Upper lobe of right lung (tissue), 1 donor: ENCODE data around the gene MB. TPM values are rescaled to one million over a fixed set of nuclear protein-coding genes. Genes with fewer than 3 reads are reported as not detected.

ENCODE experiments used
- ATAC-seq: fragments of 200-7000 bp; cut with Tn5 transposase; one replicate; pipeline ENCODE4 v1.9.1; 2020; ENCODE audit warnings: mild to moderate bottlenecking, moderate library complexity
- DNase-seq: peaks from one replicate; pipeline ENCODE4 v3.0.0-alpha.2; 2020
- H3K27ac ChIP-seq: fragments of 200-600 bp; one replicate; pipeline ENCODE4 v1.8.0; 2022
- H3K27me3 ChIP-seq: fragments of 200-600 bp; one replicate; pipeline ENCODE4 v1.8.0; 2022; ENCODE audit warnings: mild to moderate bottlenecking
- H3K36me3 ChIP-seq: fragments of 200-600 bp; one replicate; pipeline ENCODE4 v1.8.0; 2022
- H3K4me1 ChIP-seq: fragments of 200-600 bp; one replicate; pipeline ENCODE4 v1.8.0; 2022
- H3K4me3 ChIP-seq: fragments of 200-600 bp; one replicate; pipeline ENCODE4 v1.8.0; 2022; ENCODE audit warnings: mild to moderate bottlenecking
- H3K9me3 ChIP-seq: fragments of 200-600 bp; one replicate; pipeline ENCODE4 v1.8.0; 2022
- CTCF ChIP-seq: fragments of 200-600 bp; IDR thresholded peaks from one replicate; pipeline ENCODE4 v1.8.0; 2022; ENCODE audit warnings: antibody characterized with exemption
- intact Hi-C: fragments of 100-400 bp; cut with DNase I; formaldehyde crosslinking; loops from one replicate; pipeline ENCODE4 v1.11.0; 2022
- total RNA-seq: library from RNA; stranded (reverse); fragmentation: NEBNext Ultra II Directional; extraction: Animal tissue kit (Norgen Biotek cat#: 25700); gene quantifications from one replicate; pipeline ENCODE4 v1.2.1, GENCODE V29; 2021
- donor health status: DM: no; HTN: yes; CAD: no; lungs with severe emphysema.

The MB gene
- total RNA-seq, 1 donor from 2014 or later, result 2.2 TPM

DNA sequence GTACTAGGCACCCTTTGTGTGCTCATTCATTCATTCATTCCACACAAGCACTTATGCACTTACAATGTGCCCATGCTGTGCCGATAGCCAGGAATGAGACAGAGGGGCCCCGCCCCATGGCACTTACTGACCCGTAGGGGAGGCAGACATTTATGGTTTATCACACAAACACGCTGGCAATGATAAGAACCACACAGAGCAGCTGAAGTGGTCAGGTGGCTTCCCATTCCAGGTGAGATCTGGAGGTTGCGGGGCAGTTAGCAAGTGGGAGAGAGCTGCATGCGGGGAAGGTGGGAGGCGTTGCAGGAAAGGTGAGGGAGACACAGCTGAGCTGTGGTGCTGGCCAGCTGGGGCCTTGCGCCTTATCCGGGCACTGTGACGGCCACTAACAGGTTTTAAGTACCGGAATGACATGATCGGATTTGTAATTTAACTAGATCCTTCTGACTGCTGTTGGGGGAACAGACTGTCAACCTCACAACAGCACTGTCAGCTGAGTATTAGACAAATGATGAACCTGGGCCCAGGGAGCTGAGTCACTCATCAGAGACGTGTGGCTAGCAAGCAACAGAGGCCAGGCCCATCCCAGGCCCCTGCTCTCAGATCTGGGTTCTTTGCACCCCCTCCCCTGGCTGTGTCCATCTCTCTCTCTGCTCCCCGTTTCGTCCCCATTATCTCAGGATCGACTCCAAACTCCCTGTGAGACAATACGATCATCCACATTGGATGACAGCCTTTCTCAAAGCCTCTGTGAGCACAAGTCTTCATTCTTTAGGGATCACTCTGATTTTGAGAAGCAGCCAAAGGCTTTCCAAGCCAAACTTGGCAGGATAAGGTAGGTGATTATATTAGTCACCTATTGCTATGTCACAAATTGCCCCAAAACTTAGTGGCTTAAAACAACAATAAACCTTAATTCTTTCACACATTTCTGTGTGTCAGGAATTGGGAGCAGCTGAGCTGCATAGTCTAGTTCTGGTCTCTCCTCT lies 48.1 kb downstream of the MB start:
- Histone ChIP-seq H3K27me3 (no peaks in the 10 kb centered on the region), H3K4me3 (no peak overlapping the region), H3K27ac (no peak overlapping the region), H3K4me1 (peaks cover 5% of the 10 kb centered on the region), H3K36me3 (no peaks in the 10 kb centered on the region), H3K9me3 (no peaks in the 10 kb centered on the region)
- intact Hi-C loops, result no loop called here
- no peak for TF ChIP-seq CTCF
- DNase-seq (no peak), ATAC-seq (peak; percentile 70)

DNA sequence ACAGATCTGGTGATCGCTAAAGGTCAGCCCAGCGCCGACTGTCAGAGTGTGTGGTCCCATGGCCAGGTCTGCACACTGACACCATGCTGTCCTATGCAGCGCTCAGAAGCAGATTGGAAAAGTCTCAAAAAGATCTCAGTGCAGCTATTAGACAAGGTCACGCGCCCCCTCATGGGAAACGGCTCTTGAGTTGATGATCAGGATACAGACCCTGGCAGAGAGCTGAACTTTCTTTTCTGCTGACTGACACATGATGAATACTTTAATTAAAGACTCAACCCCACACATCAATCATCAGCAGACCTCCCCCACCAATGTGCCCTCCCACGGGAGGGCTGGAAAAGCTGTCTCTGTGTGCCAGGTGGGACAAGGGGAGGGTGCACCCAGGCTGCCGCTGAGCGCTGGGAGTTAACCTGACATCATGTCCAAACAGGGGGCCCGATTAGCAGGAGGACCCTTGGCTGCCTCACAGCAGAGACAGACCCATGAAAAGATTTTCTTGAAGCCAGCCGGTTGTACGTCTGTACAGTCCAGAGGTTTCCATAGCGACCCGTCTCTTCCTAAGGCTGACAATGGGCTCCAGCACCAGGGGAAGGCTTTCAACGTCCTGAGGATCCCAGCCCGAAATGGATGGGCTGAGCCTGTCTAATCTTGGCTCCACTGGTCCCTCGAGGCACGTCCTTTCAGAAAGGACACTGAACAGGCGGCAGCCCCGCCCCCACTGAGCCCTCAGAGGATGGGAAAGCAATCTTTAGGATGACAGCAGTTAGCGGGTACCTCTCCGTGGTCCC lies 49.6 kb downstream of the MB start:
- Histone ChIP-seq H3K27me3 (no peaks in the 10 kb centered on the region), H3K36me3 (no peaks in the 10 kb centered on the region), H3K27ac (no peak overlapping the region), H3K4me1 (peaks cover 5% of the 10 kb centered on the region), H3K4me3 (no peak overlapping the region), H3K9me3 (no peaks in the 10 kb centered on the region)
- TF ChIP-seq CTCF, result no peak
- intact Hi-C loops, result no loop called here
- DNase-seq (no peak), ATAC-seq (no peak)

DNA sequence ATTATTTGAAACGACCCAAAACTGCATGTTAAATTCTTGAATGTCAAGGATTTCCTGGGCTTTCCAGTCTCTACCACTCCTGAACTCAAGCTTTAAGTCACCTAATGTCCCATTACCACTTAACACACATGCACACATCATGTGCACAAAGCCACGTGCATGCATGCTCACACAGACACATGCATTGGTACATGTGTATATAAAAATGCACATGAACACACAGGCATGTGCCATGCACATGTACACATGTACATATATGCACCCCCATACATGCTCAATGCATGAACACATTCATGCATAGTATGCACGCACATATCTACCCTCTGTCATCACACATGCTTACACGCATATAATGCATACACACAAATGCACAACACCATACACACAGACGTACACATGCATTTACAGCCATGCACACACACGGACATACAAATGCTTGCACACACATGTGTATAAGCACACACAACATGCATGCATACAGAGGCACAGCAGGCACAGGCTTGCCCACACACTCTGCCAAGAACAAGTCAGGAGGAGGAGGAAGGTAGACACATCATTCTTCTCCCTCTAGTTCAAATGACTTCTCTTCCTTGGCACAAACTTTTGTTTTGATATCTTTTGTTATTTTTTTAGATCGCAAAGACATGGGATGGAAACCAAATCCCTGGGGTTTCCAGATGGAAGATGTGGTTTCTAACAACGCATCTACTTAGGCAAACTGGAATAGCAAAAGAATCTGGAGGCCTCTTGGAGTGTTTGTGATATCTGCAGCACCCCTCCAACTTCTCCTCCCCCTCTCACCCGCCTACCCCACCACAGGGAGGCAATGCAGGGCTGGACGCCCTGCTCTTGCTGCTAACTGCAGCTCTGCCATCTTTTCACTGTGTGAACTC lies 51.9 kb downstream of the MB start:
- Histone ChIP-seq H3K4me3 (no peak overlapping the region), H3K27me3 (no peaks in the 10 kb centered on the region), H3K4me1 (peaks cover 5% of the 10 kb centered on the region), H3K27ac (peak overlapping the region; percentile 42), H3K9me3 (no peaks in the 10 kb centered on the region), H3K36me3 (no peaks in the 10 kb centered on the region)
- no peak for TF ChIP-seq CTCF
- ATAC-seq, result no peak
- intact Hi-C loops, result no loop called here
- DNase-seq, result no peak

DNA sequence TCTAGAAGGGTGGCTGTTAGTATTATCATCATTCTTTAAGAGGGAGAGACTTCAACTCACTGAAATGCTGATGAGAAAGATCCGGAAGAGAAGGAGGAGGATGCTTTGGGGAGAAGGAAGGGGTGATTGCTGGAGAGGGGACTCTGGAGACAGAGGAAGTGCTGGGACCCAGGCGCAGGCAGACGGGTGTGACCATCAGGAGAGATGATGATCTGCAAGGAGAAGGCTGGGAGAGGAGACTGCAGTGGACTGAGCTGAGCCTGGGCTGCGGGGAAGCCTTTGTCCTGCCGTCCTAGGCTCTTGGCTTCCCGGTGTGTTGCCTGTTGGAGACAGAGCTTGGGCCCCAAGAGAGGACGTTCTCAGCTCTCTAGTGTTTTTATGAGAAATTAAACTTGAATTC lies 53.9 kb downstream of the MB start:
- no peaks in the 10 kb centered on the region for H3K9me3 ChIP-seq
- no peak overlapping the region for H3K4me3 ChIP-seq
- ATAC-seq (no peak), DNase-seq (no peak)
- H3K27me3 ChIP-seq, result no peaks in the 10 kb centered on the region
- no peak for TF ChIP-seq CTCF
- intact Hi-C loops, result no loop called here
- no peak overlapping the region for H3K27ac ChIP-seq
- no peaks in the 10 kb centered on the region for H3K4me1 ChIP-seq
- H3K36me3 ChIP-seq, result no peaks in the 10 kb centered on the region

DNA sequence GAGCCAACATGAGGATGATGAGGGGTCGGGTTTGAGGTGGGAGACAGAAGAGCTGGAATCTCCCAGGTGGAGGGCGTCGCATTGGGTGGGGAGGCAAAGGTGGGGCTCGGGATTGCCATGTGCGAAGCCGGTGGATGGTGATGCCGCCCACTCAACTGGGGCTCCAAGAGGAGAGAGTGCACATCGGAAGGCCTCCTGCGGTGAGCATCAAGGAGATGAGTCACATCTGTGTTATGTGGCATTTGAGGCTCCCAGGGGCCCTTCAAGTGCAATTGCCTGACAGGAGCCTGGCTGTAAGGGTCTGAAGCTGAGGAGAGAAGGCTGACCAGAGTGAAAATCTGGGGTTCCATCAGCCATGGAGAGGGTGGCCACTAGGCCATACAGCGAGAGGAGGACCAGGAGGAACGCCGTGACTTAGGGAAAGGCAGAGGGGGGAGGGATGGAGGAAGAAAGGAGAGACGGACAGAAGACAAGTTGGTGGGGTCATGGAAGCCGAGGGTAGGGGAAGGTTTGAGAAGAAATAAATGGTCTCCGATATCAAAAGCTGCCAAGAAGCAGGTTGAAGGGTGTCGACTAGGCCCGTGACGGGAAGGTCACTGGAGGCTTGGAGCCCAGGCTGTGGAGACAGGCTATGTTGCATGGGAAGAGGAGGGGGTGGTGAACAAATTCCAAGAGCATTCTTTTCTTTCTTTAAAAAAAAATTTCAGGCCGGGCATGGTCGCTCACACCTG lies 55.2 kb downstream of the MB start:
- DNase-seq (no peak), ATAC-seq (peak; percentile 18)
- no peaks in the 10 kb centered on the region for H3K4me1 ChIP-seq
- H3K27ac ChIP-seq, result no peak overlapping the region
- H3K9me3 ChIP-seq, result no peaks in the 10 kb centered on the region
- no peaks in the 10 kb centered on the region for H3K36me3 ChIP-seq
- intact Hi-C loops, result no loop called here
- H3K27me3 ChIP-seq, result no peaks in the 10 kb centered on the region
- H3K4me3 ChIP-seq, result no peak overlapping the region
- TF ChIP-seq CTCF, result no peak
